OCI-LY1 (cell line): ENCODE data around the gene DNAH14.

ENCODE experiments used
- H2AFZ ChIP-seq: fragments of 200-600 bp; sonication (generic), shearing (Covaris generic); 2 replicates; pipeline ENCODE4 v1.6.0; 2014; ENCODE audit warnings: antibody characterized with exemption, mild to moderate bottlenecking, low read length
- H3F3A ChIP-seq: fragments of 200-600 bp; sonication (generic), shearing (Covaris generic); 2 replicates; pipeline ENCODE4 v1.6.0; 2014; ENCODE audit warnings: mild to moderate bottlenecking, antibody characterized with exemption, low read length, moderate library complexity; ENCODE audit not compliant: insufficient read depth
- H3K27ac ChIP-seq: fragments of 200-600 bp; sonication (generic); 2 replicates; pipeline ENCODE4 v1.5.1; 2014; ENCODE audit warnings: low read length, mixed run types, mild to moderate bottlenecking, low read depth; ENCODE audit not compliant: poor library complexity, severe bottlenecking
- H3K27me3 ChIP-seq: fragments of 200-600 bp; sonication (generic); 2 replicates; pipeline ENCODE4 v1.6.0; 2014; ENCODE audit warnings: antibody characterized with exemption, mild to moderate bottlenecking, low read length, moderate library complexity; ENCODE audit not compliant: insufficient read depth
- H3K36me3 ChIP-seq: fragments of 200-600 bp; sonication (generic); 2 replicates; pipeline ENCODE4 v1.6.1; 2014; ENCODE audit warnings: mild to moderate bottlenecking, antibody characterized with exemption, low read length, moderate library complexity, mixed read lengths; ENCODE audit not compliant: insufficient read depth
- H3K4me1 ChIP-seq: fragments of 200-600 bp; sonication (generic); 2 replicates; pipeline ENCODE4 v1.5.1; 2014; ENCODE audit warnings: mild to moderate bottlenecking, low read length, moderate library complexity; ENCODE audit not compliant: insufficient read depth, severe bottlenecking
- H3K4me2 ChIP-seq: fragments of 200-600 bp; sonication (generic), shearing (Covaris generic); 2 replicates; pipeline ENCODE4 v1.6.1; 2014; ENCODE audit warnings: low read length
- H3K4me3 ChIP-seq: fragments of 200-600 bp; sonication (generic); 2 replicates; pipeline ENCODE4 v1.5.1; 2014; ENCODE audit warnings: low read length, low read depth, mild to moderate bottlenecking, mixed read lengths; ENCODE audit not compliant: poor library complexity, severe bottlenecking
- H3K79me2 ChIP-seq: fragments of 200-600 bp; shearing (Covaris generic); 2 replicates; pipeline ENCODE4 v1.6.1; 2016; ENCODE audit warnings: mixed run types, low read length, mixed read lengths; ENCODE audit not compliant: insufficient read depth
- H3K9ac ChIP-seq: fragments of 200-600 bp; sonication (generic), shearing (Covaris generic); 2 replicates; pipeline ENCODE4 v1.6.1; 2014; ENCODE audit warnings: mild to moderate bottlenecking, low read length, mixed read lengths
- H3K9me2 ChIP-seq: fragments of 200-600 bp; sonication (generic), shearing (Covaris generic); 2 replicates; pipeline ENCODE4 v1.6.1; 2014; ENCODE audit warnings: low read depth, mild to moderate bottlenecking, low read length, mixed read lengths
- H3K9me3 ChIP-seq: fragments of 200-600 bp; shearing (Covaris generic); 2 replicates; pipeline ENCODE4 v1.6.1; 2014; ENCODE audit warnings: low read length, mixed read lengths
- H4K20me1 ChIP-seq: fragments of 200-600 bp; sonication (generic), shearing (Covaris generic); 2 replicates; pipeline ENCODE4 v1.6.0; 2016; ENCODE audit warnings: mild to moderate bottlenecking, low read length; ENCODE audit not compliant: insufficient read depth
- CTCF ChIP-seq: fragments of 200-600 bp; sonication (generic), shearing (Covaris generic); IDR thresholded peaks from 2 replicates; pipeline ENCODE4 v1.5.1; 2017; ENCODE audit warnings: mild to moderate bottlenecking, antibody characterized with exemption, low read length, moderate library complexity, mixed read lengths
- EZH2 ChIP-seq: fragments of 200-600 bp; sonication (generic), shearing (Covaris generic); IDR thresholded peaks from 2 replicates; pipeline ENCODE4 v1.8.0; 2017; ENCODE audit warnings: borderline replicate concordance, mixed run types, mild to moderate bottlenecking, antibody characterized with exemption, low read length, moderate library complexity, mixed read lengths

The DNAH14 gene

GRCh38 chr1:224928906-224929305 is 569 bp upstream of the DNAH14 start:
- H3K9ac ChIP-seq: no peak overlapping the region

GRCh38 chr1:224931605-224932004 is 2.1 kb downstream of the DNAH14 start:
- Histone ChIP-seq H3K79me2 (no peaks in the 10 kb centered on the region), H3F3A (no peaks in the 10 kb centered on the region), H3K4me2 (no peak overlapping the region), H3K9me2 (no peaks in the 10 kb centered on the region), H4K20me1 (no peaks in the 10 kb centered on the region), H3K27ac (no peak overlapping the region), H3K36me3 (no peaks in the 10 kb centered on the region), H3K4me1 (no peaks in the 10 kb centered on the region), H3K27me3 (no peaks in the 10 kb centered on the region), H3K4me3 (no peak overlapping the region), H2AFZ (no peak overlapping the region), H3K9ac (no peak overlapping the region), H3K9me3 (peaks cover 7% of the 10 kb centered on the region; the same call in 1 of the 2 replicates)
- TF ChIP-seq EZH2: no peak
- TF ChIP-seq CTCF: no peak

More at GRCh38 chr1:224928906-224929305, 569 bp upstream of the DNAH14 start:
- Histone ChIP-seq H3K4me1 (no peaks in the 10 kb centered on the region), H3F3A (no peaks in the 10 kb centered on the region), H3K27me3 (no peaks in the 10 kb centered on the region), H3K9me2 (no peaks in the 10 kb centered on the region), H2AFZ (no peak overlapping the region), H3K79me2 (no peaks in the 10 kb centered on the region), H3K4me3 (no peak overlapping the region), H4K20me1 (no peaks in the 10 kb centered on the region), H3K4me2 (no peak overlapping the region), H3K9me3 (peaks cover 2% of the 10 kb centered on the region; the same call in 1 of the 2 replicates), H3K27ac (no peak overlapping the region), H3K36me3 (no peaks in the 10 kb centered on the region)
- TF ChIP-seq CTCF (no peak), EZH2 (no peak)

GRCh38 chr1:224932607-224933249 is 3.3 kb downstream of the DNAH14 start:
- H3K9me3 ChIP-seq: peaks cover 7% of the 10 kb centered on the region; the same call in 1 of the 2 replicates
- no peaks in the 10 kb centered on the region for H3K79me2 ChIP-seq
- H3K4me3 ChIP-seq: no peak overlapping the region
- no peak overlapping the region for H2AFZ ChIP-seq
- H3K27ac ChIP-seq: no peak overlapping the region
- no peak overlapping the region for H3K4me2 ChIP-seq
- no peaks in the 10 kb centered on the region for H3K4me1 ChIP-seq
- no peaks in the 10 kb centered on the region for H3K9me2 ChIP-seq
- no peak overlapping the region for H3K9ac ChIP-seq
- H3F3A ChIP-seq: no peaks in the 10 kb centered on the region
- H4K20me1 ChIP-seq: no peaks in the 10 kb centered on the region
- TF ChIP-seq EZH2 (no peak), CTCF (no peak)
- H3K36me3 ChIP-seq: no peaks in the 10 kb centered on the region
- H3K27me3 ChIP-seq: no peaks in the 10 kb centered on the region
